Activated CD8-positive, alpha-beta memory T cell treated with anti-CD3 and anti-CD28 coated beads, Interleukin-2, amount 50 U/mL, for 24 hours (primary cell): ENCODE data around the gene MPG.

ENCODE experiments used
- DNase-seq: peaks from one replicate; pipeline ENCODE4 v3.0.0-alpha.2; 2020; ENCODE audit errors: extremely low read depth

Gene MPG

GRCh38 chr16:83781-84615 lies 6.0 kb downstream of the MPG start:
- no peak for DNase-seq

GRCh38 chr16:84718-85406 lies 6.8 kb downstream of the MPG start:
- peak; percentile 48 for DNase-seq

GRCh38 chr16:85407-85782 lies 7.4 kb downstream of the MPG start:
- DNase-seq: no peak

DNA sequence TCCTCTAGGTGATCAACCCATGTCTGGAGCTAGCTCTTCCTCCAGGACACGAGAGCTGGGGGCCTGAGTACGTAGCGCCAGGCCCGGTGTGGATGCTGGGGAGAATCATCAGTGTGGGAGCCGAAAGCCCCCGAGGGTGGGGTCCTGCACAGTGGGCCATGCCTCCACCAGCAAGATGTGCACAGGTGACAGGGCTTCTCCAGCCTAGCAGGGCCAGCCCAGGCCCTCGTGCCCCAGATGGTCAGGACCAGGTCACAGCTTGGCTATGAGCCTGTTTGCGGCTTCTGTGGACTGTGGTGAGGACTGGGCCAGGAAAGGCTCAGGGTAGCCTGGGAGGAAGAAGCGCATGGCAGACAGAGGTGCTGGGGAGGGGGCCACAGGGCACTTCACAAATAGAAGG lies 7.8 kb downstream of the MPG start:
- DNase-seq: no peak

- no peak for DNase-seq
These were observed 8.5 kb downstream of the MPG start for GRCh38 chr16:86483-86952.

GRCh38 chr16:88613-89012 lies 10.6 kb downstream of the MPG start:
- DNase-seq: no peak

GRCh38 chr16:89391-90302 lies 11.6 kb downstream of the MPG start:
- no peak for DNase-seq

GRCh38 chr16:91484-91883 lies 13.5 kb downstream of the MPG start:
- DNase-seq: no peak

DNA sequence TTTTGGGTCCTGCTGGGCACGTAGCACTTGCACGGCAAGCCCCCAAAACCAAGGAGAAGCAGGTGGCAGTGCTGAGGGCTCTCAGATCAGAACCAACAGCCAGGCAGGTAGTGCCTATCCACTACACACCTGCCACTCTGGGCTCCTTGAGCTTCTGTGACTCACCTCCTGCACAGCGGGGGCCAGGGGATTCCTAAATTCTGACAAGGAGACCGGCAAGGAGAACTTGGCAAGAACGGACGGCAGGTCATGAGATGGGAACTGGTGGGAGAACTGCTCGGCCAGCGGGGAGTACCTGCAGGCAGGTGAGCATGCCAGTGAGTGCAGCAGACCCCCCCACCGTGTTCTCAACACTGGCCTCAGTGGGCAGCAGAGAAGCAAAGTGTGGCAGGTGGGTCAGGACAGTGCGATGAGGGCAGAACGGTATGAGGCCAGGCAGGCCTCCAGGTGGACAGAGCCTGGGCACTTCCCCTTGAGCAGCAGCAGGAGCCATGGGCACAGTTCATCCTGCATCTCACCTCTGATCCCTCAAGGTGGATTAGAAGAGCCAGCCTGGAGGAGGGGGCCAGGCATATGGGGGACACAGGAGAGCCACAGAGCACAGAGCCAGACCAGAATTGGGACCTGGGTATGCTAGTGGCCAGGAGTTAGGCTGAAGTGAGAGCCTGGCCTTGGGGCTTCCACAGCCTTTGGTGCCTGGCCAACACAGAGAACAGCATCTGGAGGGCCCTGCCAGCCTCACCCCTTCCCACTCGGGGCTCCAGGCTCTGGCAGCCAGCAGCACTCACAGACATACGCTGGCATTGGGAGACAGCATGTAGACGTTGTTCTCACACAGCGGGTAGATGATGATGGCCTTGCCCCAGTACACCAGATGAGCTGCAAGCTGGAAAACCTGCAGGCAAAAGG lies 14.7 kb downstream of the MPG start:
- DNase-seq: no peak

DNA sequence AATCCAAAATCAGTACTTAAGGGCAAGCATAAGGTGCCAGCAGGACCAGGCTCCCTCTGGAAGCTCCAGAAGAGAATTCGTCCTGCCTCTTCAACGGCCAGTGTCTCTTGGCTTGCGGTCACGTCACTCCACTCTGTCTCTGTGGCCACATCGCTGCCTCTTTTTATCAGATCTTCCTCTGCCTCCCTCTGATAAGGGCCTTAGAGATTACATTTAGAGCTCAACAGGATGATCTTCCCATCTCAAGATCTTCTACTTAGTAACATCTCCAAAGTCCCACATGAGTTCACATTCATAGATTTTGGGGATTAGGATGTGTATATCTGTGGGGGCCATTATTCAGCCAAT lies 16.9 kb downstream of the MPG start:
- no peak for DNase-seq

- peak; percentile 73 for DNase-seq
These were observed 18.9 kb downstream of the MPG start for GRCh38 chr16:96935-97381.

- DNase-seq: no peak
These were observed 19.8 kb downstream of the MPG start for GRCh38 chr16:97822-98221.

- DNase-seq: no peak
These were observed 23.0 kb downstream of the MPG start for GRCh38 chr16:100989-101388.

GRCh38 chr16:101586-101985 lies 23.6 kb downstream of the MPG start:
- DNase-seq: no peak

DNA sequence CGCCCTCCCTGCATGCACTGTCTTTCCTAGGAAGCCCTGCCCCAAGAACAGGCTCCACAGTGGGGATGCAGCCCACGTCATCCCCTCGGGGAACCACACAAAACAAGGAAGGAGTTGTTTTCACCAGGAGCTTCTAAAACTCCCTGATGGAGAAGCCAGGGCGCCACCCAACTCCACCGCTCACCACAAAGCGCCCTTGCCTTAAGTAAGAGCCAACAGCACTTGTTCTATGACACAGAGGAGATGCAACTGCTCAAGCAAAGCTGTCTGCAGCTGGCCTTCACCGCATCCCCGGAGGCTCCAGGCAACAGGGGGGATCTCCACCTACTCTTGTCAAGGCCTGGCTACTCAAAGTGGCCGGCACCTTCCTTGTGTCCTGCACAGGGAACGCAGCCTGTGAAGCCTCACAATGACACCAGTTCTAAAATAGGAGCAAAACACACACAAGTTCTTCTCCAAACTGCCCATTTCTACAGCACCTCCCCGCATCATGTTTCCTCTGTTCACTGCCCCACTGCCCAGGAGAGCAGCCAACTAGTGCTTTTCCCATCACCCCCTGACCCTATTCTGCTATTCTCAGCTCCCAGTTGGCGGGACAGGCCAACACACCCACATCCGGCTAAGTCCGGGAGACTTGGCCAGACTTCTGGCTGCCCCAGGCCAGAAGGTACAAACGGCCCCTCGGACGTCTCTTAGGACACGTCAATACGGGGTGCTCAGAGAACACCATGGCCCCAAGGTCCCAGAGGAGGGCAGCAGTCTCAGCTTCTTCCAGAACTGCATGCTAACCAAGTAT lies 24.2 kb downstream of the MPG start:
- no peak for DNase-seq

DNA sequence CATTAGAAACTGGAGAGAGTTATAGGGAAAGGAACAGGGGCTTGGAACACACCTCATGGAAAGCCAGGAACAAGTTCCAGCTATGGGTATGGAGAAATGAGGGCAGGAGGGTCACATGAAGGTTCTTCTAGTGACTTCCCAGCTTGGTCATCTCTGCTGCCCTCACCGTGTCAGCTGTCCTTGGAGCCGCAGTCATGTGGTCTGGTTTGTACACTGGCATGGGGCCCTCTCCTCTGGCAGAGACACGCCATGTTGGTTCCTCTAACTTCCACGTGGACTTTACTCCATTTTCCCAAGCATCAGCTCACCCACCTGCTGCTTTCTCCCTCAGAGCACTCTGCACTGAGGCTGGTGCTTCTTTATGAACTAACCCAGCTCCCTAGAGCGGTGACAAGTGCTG lies 26.3 kb downstream of the MPG start:
- DNase-seq: no peak

DNA sequence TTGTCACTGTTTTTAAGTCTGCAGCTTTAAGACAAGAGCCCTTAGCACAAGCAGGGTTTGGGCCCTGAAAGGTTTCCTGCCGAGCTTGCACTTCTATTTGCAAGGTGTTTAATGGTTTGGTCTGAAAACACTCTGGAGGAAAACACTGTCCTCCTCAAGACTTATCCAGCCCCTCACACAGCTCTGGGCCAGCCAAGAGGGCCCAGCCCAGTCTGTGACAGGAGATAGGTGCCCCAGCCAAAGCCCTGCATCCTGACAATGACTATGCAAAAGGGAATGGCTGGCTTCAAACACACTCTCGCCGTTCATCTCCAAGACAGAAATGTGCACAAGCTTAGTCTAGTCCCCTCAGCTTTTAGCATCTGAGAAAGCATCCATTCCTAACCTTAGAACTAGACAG lies 26.9 kb downstream of the MPG start:
- DNase-seq: no peak

- no peak for DNase-seq
These were observed 27.5 kb downstream of the MPG start for GRCh38 chr16:105521-105920.

DNA sequence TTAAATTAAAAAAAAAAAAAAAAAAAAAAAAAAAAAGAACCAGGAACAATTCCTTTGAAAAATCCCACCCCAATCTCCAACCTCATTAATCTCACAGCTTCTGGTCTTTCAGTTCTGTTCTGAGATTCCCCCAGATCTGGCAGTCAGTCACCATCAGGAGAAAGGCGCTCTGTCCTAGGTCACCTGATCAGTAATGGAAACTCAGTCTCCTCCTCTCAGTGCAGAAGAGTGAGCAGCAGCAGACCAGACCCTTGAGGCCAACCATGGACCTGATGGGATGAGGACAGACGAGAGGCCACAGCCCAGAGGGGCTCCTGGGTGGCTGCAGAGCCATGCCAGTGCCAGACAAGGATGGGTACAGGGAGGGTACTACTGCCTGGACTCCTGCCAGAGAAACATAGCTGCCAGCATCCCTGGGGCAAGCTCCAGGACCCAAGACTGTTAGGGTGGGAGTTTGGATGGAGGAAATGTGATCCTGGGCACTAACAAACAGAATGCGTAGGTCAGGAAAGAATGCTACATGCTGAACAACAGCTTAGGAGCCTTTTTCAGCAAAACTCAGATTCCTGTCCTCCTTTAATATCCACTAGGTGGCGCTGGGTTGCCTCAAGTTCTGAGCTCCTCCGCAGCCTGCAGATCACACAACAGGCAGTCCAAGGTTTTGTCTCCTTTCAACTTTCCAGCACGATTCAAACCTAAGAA lies 28.7 kb downstream of the MPG start:
- peak; percentile 13 for DNase-seq
